ENCODE results near the gene GABRG2.

Gene GABRG2

DNA sequence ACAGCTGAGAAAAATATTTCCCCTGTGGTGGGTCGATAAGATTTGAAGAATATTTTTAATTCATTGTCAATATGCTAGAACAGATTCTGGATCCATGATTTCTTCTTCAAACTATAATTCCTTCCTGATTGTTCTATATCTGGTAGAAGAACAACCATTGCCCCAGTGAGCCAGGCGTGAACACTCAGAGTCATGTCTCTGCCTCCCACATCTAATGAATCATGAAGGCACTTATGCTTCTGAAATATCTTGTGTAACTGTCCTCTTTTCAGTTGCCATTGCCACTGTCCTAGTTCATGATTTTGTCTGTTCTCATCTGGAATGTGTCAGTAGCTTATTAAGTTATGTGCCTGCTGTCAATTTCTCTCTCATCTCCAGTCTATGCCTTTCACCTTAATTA lies 40.0 kb downstream of the GABRG2 start:
- TF ChIP-seq GABPA (IDR thresholded peaks at IDR 0.05; ENCODE audit: low read depth), result no peak
- TF ChIP-seq SPI1 (IDR thresholded peaks at IDR 0.05; ENCODE audit: borderline replicate concordance, low read depth), result no peak
- Histone ChIP-seq H3K27ac (replicated peaks) (no peak overlapping the region), H3K27me3 (ENCODE audit: insufficient read depth, poor library complexity, severe bottlenecking) (no peaks in the 10 kb centered on the region), H3K4me3 (replicated peaks; ENCODE audit: insufficient read depth, low read length) (no peak overlapping the region)
- no peak for DNase-seq (ENCODE audit: low read depth in 1 of 2, low spot score in 1 of 2)

DNA sequence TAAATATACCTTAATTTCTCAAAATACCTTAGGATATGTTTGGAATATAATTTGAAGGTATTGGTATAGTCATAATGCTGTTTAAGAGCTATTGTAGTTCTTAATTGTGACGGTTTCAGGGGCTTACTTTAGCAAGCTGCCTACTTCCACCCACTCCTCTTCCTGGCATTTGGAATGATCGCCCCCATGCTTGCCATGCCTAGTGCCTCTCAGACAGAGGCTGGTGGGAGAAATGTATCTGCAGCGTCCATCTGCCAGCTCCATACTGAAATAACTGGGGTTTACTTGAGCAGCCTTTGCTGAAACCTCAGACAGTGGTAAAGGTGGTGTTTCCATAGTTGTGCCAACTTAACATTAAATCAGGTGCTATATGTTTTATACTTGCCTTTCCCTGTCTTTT lies 52.2 kb downstream of the GABRG2 start:
- DNase-seq (ENCODE audit: low read depth in 1 of 2, low spot score in 1 of 2), result no peak
- TF ChIP-seq, protein P1, sequence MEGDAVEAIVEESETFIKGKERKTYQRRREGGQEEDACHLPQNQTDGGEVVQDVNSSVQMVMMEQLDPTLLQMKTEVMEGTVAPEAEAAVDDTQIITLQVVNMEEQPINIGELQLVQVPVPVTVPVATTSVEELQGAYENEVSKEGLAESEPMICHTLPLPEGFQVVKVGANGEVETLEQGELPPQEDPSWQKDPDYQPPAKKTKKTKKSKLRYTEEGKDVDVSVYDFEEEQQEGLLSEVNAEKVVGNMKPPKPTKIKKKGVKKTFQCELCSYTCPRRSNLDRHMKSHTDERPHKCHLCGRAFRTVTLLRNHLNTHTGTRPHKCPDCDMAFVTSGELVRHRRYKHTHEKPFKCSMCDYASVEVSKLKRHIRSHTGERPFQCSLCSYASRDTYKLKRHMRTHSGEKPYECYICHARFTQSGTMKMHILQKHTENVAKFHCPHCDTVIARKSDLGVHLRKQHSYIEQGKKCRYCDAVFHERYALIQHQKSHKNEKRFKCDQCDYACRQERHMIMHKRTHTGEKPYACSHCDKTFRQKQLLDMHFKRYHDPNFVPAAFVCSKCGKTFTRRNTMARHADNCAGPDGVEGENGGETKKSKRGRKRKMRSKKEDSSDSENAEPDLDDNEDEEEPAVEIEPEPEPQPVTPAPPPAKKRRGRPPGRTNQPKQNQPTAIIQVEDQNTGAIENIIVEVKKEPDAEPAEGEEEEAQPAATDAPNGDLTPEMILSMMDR (IDR thresholded peaks at IDR 0.05; ENCODE audit: insufficient read depth, low read length), result no peak
- TF ChIP-seq, protein P2, sequence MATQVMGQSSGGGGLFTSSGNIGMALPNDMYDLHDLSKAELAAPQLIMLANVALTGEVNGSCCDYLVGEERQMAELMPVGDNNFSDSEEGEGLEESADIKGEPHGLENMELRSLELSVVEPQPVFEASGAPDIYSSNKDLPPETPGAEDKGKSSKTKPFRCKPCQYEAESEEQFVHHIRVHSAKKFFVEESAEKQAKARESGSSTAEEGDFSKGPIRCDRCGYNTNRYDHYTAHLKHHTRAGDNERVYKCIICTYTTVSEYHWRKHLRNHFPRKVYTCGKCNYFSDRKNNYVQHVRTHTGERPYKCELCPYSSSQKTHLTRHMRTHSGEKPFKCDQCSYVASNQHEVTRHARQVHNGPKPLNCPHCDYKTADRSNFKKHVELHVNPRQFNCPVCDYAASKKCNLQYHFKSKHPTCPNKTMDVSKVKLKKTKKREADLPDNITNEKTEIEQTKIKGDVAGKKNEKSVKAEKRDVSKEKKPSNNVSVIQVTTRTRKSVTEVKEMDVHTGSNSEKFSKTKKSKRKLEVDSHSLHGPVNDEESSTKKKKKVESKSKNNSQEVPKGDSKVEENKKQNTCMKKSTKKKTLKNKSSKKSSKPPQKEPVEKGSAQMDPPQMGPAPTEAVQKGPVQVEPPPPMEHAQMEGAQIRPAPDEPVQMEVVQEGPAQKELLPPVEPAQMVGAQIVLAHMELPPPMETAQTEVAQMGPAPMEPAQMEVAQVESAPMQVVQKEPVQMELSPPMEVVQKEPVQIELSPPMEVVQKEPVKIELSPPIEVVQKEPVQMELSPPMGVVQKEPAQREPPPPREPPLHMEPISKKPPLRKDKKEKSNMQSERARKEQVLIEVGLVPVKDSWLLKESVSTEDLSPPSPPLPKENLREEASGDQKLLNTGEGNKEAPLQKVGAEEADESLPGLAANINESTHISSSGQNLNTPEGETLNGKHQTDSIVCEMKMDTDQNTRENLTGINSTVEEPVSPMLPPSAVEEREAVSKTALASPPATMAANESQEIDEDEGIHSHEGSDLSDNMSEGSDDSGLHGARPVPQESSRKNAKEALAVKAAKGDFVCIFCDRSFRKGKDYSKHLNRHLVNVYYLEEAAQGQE (IDR thresholded peaks at IDR 0.05; ENCODE audit: insufficient replicate concordance, low read depth), result no peak
- H3K27me3 ChIP-seq (ENCODE audit: insufficient read depth, poor library complexity, severe bottlenecking), result no peaks in the 10 kb centered on the region
- H3K4me3 ChIP-seq (replicated peaks; ENCODE audit: insufficient read depth, low read length), result no peak overlapping the region
- H3K27ac ChIP-seq (replicated peaks), result no peak overlapping the region

DNA sequence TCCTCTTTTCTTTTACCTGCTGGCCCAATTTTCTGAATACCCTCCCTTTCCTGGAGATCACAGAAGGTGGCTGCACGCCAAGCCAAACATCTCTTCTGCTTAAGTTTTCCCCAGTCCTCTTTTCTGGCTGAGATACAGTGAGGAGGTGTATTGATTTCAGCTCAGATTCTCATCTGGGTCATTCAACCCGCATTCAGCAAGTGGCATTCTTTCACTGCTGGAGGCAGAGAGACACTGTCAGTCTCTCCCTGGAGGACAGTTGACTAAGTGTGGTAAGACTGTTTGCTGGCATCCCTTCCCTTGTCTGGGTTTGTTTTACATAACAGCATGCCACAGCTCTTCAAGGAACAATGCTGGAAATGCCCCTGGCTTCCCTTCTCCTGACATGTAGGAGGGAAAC lies 60.5 kb downstream of the GABRG2 start:
- no peak overlapping the region for H3K4me3 ChIP-seq (replicated peaks; ENCODE audit: insufficient read depth, low read length)
- TF ChIP-seq GABPA (IDR thresholded peaks at IDR 0.05; ENCODE audit: low read depth) (no peak), POLR2AphosphoS5 (IDR thresholded peaks at IDR 0.05; ENCODE audit: low read depth) (no peak), SPI1 (IDR thresholded peaks at IDR 0.05; ENCODE audit: borderline replicate concordance, low read depth) (no peak)
- TF ChIP-seq, protein P2 (IDR thresholded peaks at IDR 0.05; ENCODE audit: insufficient replicate concordance, low read depth), result no peak
- TF ChIP-seq, protein P1 (IDR thresholded peaks at IDR 0.05; ENCODE audit: insufficient read depth, low read length), result no peak

DNA sequence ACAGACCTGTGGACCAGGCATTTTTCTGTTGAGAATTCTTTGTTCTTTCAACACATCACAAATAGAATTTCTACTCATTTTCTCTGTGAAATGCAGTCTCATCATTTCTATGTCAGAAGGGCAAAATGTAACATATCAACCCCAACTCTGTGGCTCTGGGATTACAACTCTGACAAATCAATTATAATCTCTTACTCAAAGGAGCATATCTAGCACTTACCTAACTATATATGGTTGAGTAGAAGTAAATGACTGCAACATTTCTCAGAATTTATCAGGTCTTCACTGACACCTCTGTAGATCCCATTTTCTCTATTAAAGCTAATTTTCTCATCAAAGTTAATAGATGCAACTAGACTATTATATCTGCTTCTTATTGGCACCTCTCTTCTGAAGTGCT lies 64.8 kb downstream of the GABRG2 start:
- Histone ChIP-seq H3K27me3 (ENCODE audit: insufficient read depth, poor library complexity, severe bottlenecking) (no peaks in the 10 kb centered on the region), H3K27ac (replicated peaks) (no peak overlapping the region), H3K4me3 (replicated peaks; ENCODE audit: insufficient read depth, low read length) (no peak overlapping the region)
- TF ChIP-seq SPI1 (IDR thresholded peaks at IDR 0.05; ENCODE audit: borderline replicate concordance, low read depth) (no peak), GABPA (IDR thresholded peaks at IDR 0.05; ENCODE audit: low read depth) (no peak), POLR2AphosphoS5 (IDR thresholded peaks at IDR 0.05; ENCODE audit: low read depth) (no peak)
- TF ChIP-seq, protein P1 (IDR thresholded peaks at IDR 0.05; ENCODE audit: insufficient read depth, low read length), result no peak
- TF ChIP-seq, protein P2 (IDR thresholded peaks at IDR 0.05; ENCODE audit: insufficient replicate concordance, low read depth), result no peak
- no peak for DNase-seq (ENCODE audit: low read depth in 1 of 2, low spot score in 1 of 2)

More for the DNA sequence above, 60.5 kb downstream of the GABRG2 start:
- Histone ChIP-seq H3K27me3 (ENCODE audit: insufficient read depth, poor library complexity, severe bottlenecking) (no peaks in the 10 kb centered on the region), H3K27ac (replicated peaks) (no peak overlapping the region)
- DNase-seq (ENCODE audit: low read depth in 1 of 2, low spot score in 1 of 2), result no peak

All from HL-60 (cell line).